ENCODE results near the gene QRICH1.

The QRICH1 gene

GRCh38 chr3:49028673-49029562 lies 65.0 kb downstream of the QRICH1 start, which contains the start of gene IMPDH2:
Gene IMPDH2, minus strand, starts transcription at chr3:49029398. Its CDS starts 48 bp downstream, at chr3:49029350.
- Histone ChIP-seq H3K9ac (ENCODE audit: low read depth, low read length) (peak within 1 kb of the TSS; percentile 90), H3K4me2 (ENCODE audit: low read length) (peak within 1 kb of the TSS; percentile 95), H3K36me3 (ENCODE audit: insufficient read depth, low read length) (peaks cover 76% of the 10 kb centered on the region), H3K9me3 (replicated peaks; ENCODE audit: low read length) (no peaks in the 10 kb centered on the region), H3K27me3 (ENCODE audit: control insufficient read depth, insufficient read depth, low read length) (no peaks in the 10 kb centered on the region), H3K4me3 (ENCODE audit: low read length) (peak within 1 kb of the TSS; percentile 78), H3K4me1 (ENCODE audit: control insufficient read depth, insufficient read depth, low read length) (peaks cover 37% of the 10 kb centered on the region)

DNA sequence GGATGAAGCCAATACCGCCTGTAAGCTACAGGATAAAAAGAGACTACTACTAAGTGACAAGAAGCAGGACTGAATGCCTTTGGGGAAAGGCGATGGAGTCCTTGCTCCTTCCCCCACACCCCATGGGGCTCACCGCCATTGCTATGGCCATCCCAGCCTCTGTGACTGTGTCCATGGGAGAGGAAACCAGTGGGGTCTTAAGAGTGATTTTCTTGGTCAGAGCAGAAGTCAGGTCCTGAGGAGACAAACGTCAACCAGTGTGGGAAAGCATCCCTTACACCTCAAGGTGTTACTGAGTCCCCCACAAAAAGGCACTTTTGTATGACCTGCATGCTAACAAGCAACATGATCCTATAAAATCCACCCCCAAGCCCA lies 65.6 kb downstream of the QRICH1 start:
- Histone ChIP-seq H3K4me3 (ENCODE audit: low read length) (peak overlapping the region; percentile 78), H3K36me3 (ENCODE audit: insufficient read depth, low read length) (peaks cover 78% of the 10 kb centered on the region)

GRCh38 chr3:49027634-49028033 lies 66.2 kb downstream of the QRICH1 start:
- Histone ChIP-seq H3K9ac (ENCODE audit: low read depth, low read length) (no peak overlapping the region), H3K4me3 (ENCODE audit: low read length) (no peak overlapping the region), H3K4me1 (ENCODE audit: control insufficient read depth, insufficient read depth, low read length) (peaks cover 40% of the 10 kb centered on the region)

More for the DNA sequence above, 65.6 kb downstream of the QRICH1 start:
- Histone ChIP-seq H3K4me1 (ENCODE audit: control insufficient read depth, insufficient read depth, low read length) (peaks cover 39% of the 10 kb centered on the region), H3K9me3 (replicated peaks; ENCODE audit: low read length) (no peaks in the 10 kb centered on the region), H3K27me3 (ENCODE audit: control insufficient read depth, insufficient read depth, low read length) (no peaks in the 10 kb centered on the region), H3K9ac (ENCODE audit: low read depth, low read length) (peak overlapping the region; percentile 90), H3K4me2 (ENCODE audit: low read length) (peak overlapping the region; percentile 95)

DNA sequence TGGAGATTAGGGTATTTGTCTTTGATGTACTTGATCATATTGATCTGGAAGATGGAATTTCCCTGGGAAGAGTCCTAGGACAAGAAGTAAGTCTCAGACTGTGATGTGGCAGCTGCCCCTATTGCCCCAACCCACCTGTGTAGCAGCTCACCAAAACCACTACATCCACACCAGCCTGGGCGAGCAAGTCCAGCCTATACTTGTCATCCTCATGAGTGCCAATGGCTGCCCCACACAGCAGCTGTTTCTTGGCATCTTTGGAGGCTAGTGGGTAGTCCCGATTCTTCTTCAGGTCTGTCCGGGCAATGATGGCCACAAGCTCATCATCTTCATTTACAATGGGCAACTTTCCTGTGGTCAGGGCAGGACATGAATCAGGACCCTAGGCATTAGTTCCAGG lies 67.3 kb downstream of the QRICH1 start:
- Histone ChIP-seq H3K4me2 (ENCODE audit: low read length) (no peak overlapping the region), H3K4me1 (ENCODE audit: control insufficient read depth, insufficient read depth, low read length) (peaks cover 41% of the 10 kb centered on the region), H3K4me3 (ENCODE audit: low read length) (no peak overlapping the region), H3K9ac (ENCODE audit: low read depth, low read length) (no peak overlapping the region), H3K9me3 (replicated peaks; ENCODE audit: low read length) (no peaks in the 10 kb centered on the region), H3K27me3 (ENCODE audit: control insufficient read depth, insufficient read depth, low read length) (no peaks in the 10 kb centered on the region), H3K36me3 (ENCODE audit: insufficient read depth, low read length) (peaks cover 69% of the 10 kb centered on the region)

More at GRCh38 chr3:49027634-49028033, 66.2 kb downstream of the QRICH1 start:
- H3K9me3 ChIP-seq (replicated peaks; ENCODE audit: low read length): no peaks in the 10 kb centered on the region
- peak overlapping the region; percentile 95 for H3K4me2 ChIP-seq (ENCODE audit: low read length)
- no peaks in the 10 kb centered on the region for H3K27me3 ChIP-seq (ENCODE audit: control insufficient read depth, insufficient read depth, low read length)
- H3K36me3 ChIP-seq (ENCODE audit: insufficient read depth, low read length): peaks cover 78% of the 10 kb centered on the region

GRCh38 chr3:49025793-49026520 lies 67.9 kb downstream of the QRICH1 start:
- H3K4me3 ChIP-seq (ENCODE audit: low read length): no peak overlapping the region
- no peak overlapping the region for H3K4me2 ChIP-seq (ENCODE audit: low read length)
- H3K36me3 ChIP-seq (ENCODE audit: insufficient read depth, low read length): peaks cover 64% of the 10 kb centered on the region
- H3K27me3 ChIP-seq (ENCODE audit: control insufficient read depth, insufficient read depth, low read length): no peaks in the 10 kb centered on the region
- peaks cover 41% of the 10 kb centered on the region for H3K4me1 ChIP-seq (ENCODE audit: control insufficient read depth, insufficient read depth, low read length)
- H3K9ac ChIP-seq (ENCODE audit: low read depth, low read length): no peak overlapping the region
- H3K9me3 ChIP-seq (replicated peaks; ENCODE audit: low read length): no peaks in the 10 kb centered on the region

DNA sequence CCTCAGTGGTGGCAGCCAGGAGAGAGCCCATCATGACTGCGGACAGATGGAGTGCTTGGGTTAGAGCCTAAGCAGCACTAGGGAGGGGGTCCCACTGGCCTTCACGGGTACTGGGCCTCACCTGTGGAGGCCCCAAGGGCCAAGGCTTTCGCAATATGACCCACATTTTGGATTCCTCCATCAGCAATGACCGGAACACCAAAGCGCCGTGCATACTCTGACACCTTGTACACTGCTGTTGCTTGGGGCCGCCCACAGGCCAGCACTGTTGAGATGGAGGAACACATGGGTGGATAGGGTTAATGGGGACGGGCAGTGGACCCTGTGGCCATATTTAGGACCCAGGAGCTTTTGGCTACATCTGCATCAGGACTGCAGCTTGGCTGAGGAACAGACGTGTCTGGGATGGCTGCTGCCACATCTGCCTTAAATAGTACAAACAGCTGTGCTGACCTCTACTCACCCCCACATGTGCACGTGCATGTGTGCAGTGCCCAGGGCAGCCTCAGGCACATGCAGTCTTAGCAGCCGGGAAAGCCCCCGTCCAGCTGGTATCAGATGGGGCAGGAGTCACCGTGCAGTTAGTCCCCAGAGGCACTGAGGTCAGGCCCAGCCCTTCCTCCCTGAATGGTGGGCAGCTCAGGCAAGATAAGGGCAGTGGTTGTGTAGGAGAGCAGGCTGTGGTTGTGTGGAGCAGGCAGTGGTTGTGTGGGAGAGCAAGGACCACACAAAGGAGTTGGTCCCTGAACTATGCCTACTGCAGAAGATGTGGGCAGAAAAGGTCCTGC lies 68.7 kb downstream of the QRICH1 start:
- Histone ChIP-seq H3K4me1 (ENCODE audit: control insufficient read depth, insufficient read depth, low read length) (peaks cover 43% of the 10 kb centered on the region), H3K4me2 (ENCODE audit: low read length) (no peak overlapping the region), H3K4me3 (ENCODE audit: low read length) (no peak overlapping the region), H3K36me3 (ENCODE audit: insufficient read depth, low read length) (peaks cover 58% of the 10 kb centered on the region), H3K9me3 (replicated peaks; ENCODE audit: low read length) (no peaks in the 10 kb centered on the region), H3K27me3 (ENCODE audit: control insufficient read depth, insufficient read depth, low read length) (no peaks in the 10 kb centered on the region), H3K9ac (ENCODE audit: low read depth, low read length) (no peak overlapping the region)

GRCh38 chr3:49024449-49024848 lies 69.4 kb downstream of the QRICH1 start:
- Histone ChIP-seq H3K36me3 (ENCODE audit: insufficient read depth, low read length) (peaks cover 53% of the 10 kb centered on the region), H3K4me2 (ENCODE audit: low read length) (no peak overlapping the region), H3K4me1 (ENCODE audit: control insufficient read depth, insufficient read depth, low read length) (peaks cover 48% of the 10 kb centered on the region), H3K9me3 (replicated peaks; ENCODE audit: low read length) (no peaks in the 10 kb centered on the region), H3K9ac (ENCODE audit: low read depth, low read length) (no peak overlapping the region), H3K4me3 (ENCODE audit: low read length) (no peak overlapping the region), H3K27me3 (ENCODE audit: control insufficient read depth, insufficient read depth, low read length) (no peaks in the 10 kb centered on the region)

DNA sequence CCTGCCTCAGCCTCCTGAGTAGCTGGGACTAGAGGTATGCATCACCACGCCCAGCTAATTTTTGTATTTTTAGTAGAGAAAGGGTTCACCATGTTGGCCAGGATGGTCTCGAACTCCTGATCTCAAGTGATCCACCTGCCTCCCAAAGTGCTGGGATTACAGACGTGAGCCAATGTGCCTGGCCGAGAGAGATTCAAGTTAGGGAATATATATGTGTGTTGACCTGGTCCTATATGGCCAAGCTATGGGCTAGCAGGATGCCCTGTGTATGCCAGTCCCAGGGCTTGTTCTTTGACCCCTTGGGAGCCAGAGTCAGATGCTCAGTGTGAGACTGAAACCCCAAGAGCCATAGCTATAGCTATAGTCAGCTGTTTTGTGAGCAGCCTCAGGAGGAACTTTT lies 70.1 kb downstream of the QRICH1 start:
- Histone ChIP-seq H3K4me2 (ENCODE audit: low read length) (no peak overlapping the region), H3K4me1 (ENCODE audit: control insufficient read depth, insufficient read depth, low read length) (peaks cover 46% of the 10 kb centered on the region), H3K9me3 (replicated peaks; ENCODE audit: low read length) (no peaks in the 10 kb centered on the region), H3K36me3 (ENCODE audit: insufficient read depth, low read length) (peaks cover 53% of the 10 kb centered on the region), H3K27me3 (ENCODE audit: control insufficient read depth, insufficient read depth, low read length) (no peaks in the 10 kb centered on the region), H3K4me3 (ENCODE audit: low read length) (no peak overlapping the region), H3K9ac (ENCODE audit: low read depth, low read length) (no peak overlapping the region)

DNA sequence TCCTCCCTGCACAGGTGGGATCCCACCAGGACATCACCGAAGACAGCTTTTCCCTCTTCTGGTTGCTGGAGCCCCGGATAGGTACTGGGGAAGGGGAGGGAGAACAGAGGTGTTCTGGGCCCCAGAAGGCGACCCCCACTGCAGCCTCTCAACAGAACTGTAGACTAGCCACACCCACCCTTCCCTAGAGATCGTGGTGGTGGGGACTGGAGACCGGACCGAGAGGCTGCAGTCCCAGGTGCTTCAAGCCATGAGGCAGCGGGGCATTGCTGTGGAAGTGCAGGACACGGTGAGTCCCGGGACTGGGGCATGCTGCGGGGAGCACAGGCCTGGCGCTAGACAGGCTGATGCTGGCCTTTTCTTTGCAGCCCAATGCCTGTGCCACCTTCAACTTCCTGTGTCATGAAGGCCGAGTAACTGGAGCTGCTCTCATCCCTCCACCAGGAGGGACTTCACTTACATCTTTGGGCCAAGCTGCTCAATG lies 71.1 kb downstream of the QRICH1 start:
- H3K36me3 ChIP-seq (ENCODE audit: insufficient read depth, low read length): peaks cover 51% of the 10 kb centered on the region
- no peaks in the 10 kb centered on the region for H3K27me3 ChIP-seq (ENCODE audit: control insufficient read depth, insufficient read depth, low read length)
- H3K9me3 ChIP-seq (replicated peaks; ENCODE audit: low read length): no peaks in the 10 kb centered on the region
- peak overlapping the region; percentile 97 for H3K9ac ChIP-seq (ENCODE audit: low read depth, low read length)
- peaks cover 40% of the 10 kb centered on the region for H3K4me1 ChIP-seq (ENCODE audit: control insufficient read depth, insufficient read depth, low read length)
- peak overlapping the region; percentile 97 for H3K4me2 ChIP-seq (ENCODE audit: low read length)
- H3K4me3 ChIP-seq (ENCODE audit: low read length): peak overlapping the region; percentile 95

GRCh38 chr3:49021813-49022687 lies 71.8 kb downstream of the QRICH1 start, which contains the start of gene NDUFAF3:
Gene NDUFAF3, plus strand, starts transcription at chr3:49022121. Its CDS starts 24 bp downstream, at chr3:49022145.
- Histone ChIP-seq H3K9me3 (replicated peaks; ENCODE audit: low read length) (no peaks in the 10 kb centered on the region), H3K4me2 (ENCODE audit: low read length) (peak within 1 kb of the TSS; percentile 97), H3K27me3 (ENCODE audit: control insufficient read depth, insufficient read depth, low read length) (no peaks in the 10 kb centered on the region), H3K36me3 (ENCODE audit: insufficient read depth, low read length) (peaks cover 44% of the 10 kb centered on the region), H3K9ac (ENCODE audit: low read depth, low read length) (peak within 1 kb of the TSS; percentile 97), H3K4me1 (ENCODE audit: control insufficient read depth, insufficient read depth, low read length) (peaks cover 41% of the 10 kb centered on the region), H3K4me3 (ENCODE audit: low read length) (peak within 1 kb of the TSS; percentile 95)
